Activated gamma-delta T cell (primary cell): ENCODE data around the gene ANGPTL8.

Experiments
- DNase-seq: peaks from one replicate; lab custom pipeline; 2025; lab: John Stamatoyannopoulos, UW

ANGPTL8 gene

GRCh38 chr19:11291415-11291814 lies 52.0 kb downstream of the ANGPTL8 start:
- DNase-seq: no peak
